Measurements from ENCODE around the gene GMDS. TPM values are rescaled to one million over a fixed set of nuclear protein-coding genes. Genes with fewer than 3 reads are reported as not detected.

The GMDS gene
- total RNA-seq, 8 experiments from 2014 or later = 4.5 to 61.7 (median 6.9) TPM

DNA sequence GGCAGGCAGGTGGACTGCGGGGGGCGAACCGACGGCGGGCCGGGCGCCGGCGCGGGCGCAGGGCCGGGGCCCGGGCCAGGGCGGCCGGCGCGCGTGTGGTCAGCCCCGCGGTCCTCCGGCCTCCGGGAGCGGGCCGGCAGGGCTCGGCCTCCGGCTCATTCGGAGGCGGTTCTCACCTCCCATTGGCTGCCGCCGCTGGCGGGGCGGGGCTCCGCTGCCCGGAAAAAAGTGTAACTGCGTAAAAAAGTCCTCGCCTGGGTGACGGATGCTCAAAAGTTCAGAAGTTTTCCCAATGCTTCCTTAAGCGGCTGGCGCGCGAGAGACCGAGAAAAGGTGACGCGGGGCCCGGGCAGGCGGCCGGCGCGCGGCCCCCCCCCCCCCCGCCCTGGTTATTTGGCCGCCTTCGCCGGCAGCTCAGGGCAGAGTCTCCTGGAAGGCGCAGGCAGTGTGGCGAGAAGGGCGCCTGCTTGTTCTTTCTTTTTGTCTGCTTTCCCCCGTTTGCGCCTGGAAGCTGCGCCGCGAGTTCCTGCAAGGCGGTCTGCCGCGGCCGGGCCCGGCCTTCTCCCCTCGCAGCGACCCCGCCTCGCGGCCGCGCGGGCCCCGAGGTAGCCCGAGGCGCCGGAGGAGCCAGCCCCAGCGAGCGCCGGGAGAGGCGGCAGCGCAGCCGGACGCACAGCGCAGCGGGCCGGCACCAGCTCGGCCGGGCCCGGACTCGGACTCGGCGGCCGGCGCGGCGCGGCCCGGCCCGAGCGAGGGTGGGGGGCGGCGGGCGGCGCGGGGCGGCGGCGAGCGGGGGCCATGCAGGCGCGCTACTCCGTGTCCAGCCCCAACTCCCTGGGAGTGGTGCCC, 635.5 kb downstream of the GMDS start, which contains the start of gene FOXC1:
TSS of gene FOXC1 (plus strand) at position 268 of the 849 bp plus-strand sequence. CDS start at position 799, 531 bp downstream.
- WGBS, 10 experiments = 0% methylated on average over 1 to 6 of the region's 115 CpGs; no CpG with 5 or more reads in 7 of the 10 experiments
- H3K4me3 ChIP-seq = peak within 1 kb of the TSS; percentile 14 to 42 (median 22)
- peak; percentile 54 to 81 (median 70) for ATAC-seq (replicated peaks in 6 of 8)
- peaks cover 2 to 25% of the 10 kb centered on the region in 2 donors for H3K4me1 ChIP-seq (replicated peaks in 1 of 2)
- in situ Hi-C loops (cut with MboI; ENCODE audit: low pct_unique_long_range_greater_than_20kb in 2 of 9, low sequenced_read_pairs in 9 of 9, unreplicated experiment in 9 of 9) = loop anchor here in 5 of 9 experiments (10.0 to 25.0 kb wide), 4 partner anchors 502 to 1027 kb away; no protein-coding TSS in a partner anchor
- no peak within 1 kb of the TSS for H3K27ac ChIP-seq

DNA sequence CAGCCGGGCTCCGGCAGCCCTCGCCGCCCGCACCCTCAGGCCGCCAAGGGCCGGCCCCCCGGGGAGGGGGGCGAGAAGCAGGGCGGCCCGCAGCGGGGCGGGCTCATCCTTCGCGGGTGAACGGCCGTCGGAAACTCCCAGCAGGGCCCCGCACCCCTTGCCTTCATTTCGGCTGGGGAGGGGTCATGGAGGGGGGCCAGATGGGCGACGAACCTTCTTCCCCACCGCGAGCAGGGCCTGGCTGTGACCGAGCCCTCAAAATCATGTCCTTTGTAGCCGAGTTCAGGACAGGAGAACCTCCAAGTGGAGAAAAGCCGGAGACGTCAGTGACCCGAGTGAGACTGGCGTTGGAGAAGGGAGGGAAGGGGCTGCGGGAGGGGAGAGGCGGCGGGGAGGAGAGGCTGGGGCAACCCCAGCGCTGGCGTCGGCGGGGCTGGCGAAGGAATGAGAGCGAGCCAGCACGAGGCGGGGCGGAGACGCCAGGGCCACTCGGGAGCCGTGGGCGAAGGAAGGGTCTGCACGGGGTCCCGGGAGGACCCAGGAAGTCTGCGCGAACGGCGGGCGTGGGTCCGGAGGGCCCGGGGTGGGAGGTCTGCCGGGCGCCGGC, 636.3 kb downstream of the GMDS start:
- peak; percentile 1 to 31 (median 10) for ATAC-seq (replicated peaks in 6 of 8)
- Histone ChIP-seq H3K27ac (no peak overlapping the region), H3K4me1 (replicated peaks in 1 of 2) (peaks cover 3 to 20% of the 10 kb centered on the region in 2 donors), H3K4me3 (peak overlapping the region in 4 of 5 donors; percentile 12 to 42 (median 22))
- no CpG with 5 or more reads among the region's 58 CpGs for WGBS, 10 experiments
- in situ Hi-C loops (cut with MboI; ENCODE audit: low pct_unique_long_range_greater_than_20kb in 2 of 9, low sequenced_read_pairs in 9 of 9, unreplicated experiment in 9 of 9) = loop anchor here in 5 of 9 experiments (10.0 to 25.0 kb wide), 4 partner anchors 503 to 1028 kb away; no protein-coding TSS in a partner anchor

DNA sequence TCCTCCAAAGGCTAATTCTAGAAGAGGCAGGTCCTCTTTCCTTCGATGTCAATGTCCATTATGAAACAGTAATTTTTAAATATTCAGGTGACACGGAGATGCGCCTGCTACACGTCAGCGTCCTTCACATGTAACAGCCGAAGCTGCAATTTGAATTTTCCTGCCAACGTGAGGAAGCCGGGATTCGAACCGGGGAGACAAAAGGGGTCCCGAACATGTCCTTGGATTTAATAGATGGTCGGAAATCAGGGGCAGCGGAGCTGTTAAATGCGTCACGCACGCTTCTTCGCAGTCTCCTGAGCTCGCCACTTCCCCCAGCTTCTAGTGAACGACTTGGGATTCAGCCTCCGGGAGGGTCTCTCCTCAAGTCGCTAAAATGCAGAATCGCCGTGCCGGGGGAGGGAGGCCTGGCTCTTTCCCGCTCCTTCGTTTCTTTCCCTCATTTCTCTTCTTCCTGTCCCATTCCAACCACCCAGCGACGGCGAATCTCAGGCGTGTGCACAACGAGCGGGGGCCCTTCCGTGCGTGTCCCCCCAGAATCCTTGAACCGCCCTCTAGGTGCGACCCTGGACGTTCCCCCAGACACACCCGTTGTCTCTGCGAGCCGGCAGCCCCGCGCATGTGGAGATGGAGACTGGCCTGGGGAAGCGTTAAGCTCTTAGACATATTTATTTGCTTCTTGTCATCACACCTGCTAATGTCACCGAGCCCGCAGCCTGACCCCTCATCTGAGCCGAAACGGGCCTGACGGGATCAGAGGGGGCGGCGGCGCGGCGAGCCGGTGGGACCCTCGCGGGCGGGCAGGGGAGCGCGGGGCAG, 637.0 kb downstream of the GMDS start:
- 0 to 54% (median 15%) methylated on average over 3 to 14 of the region's 59 CpGs; no CpG with 5 or more reads in 4 of the 10 experiments for WGBS, 10 experiments
- in situ Hi-C loops (cut with MboI; ENCODE audit: low pct_unique_long_range_greater_than_20kb in 2 of 9, low sequenced_read_pairs in 9 of 9, unreplicated experiment in 9 of 9) = loop anchor here in 5 of 9 experiments (10.0 to 25.0 kb wide), 4 partner anchors 504 to 1029 kb away; no protein-coding TSS in a partner anchor
- ATAC-seq (replicated peaks in 6 of 8) = no peak
- Histone ChIP-seq H3K27ac (no peak overlapping the region), H3K4me1 (replicated peaks in 1 of 2) (peaks cover 5 to 17% of the 10 kb centered on the region in 2 donors), H3K4me3 (peak overlapping the region in 1 of 5 donors; percentile 42)

DNA sequence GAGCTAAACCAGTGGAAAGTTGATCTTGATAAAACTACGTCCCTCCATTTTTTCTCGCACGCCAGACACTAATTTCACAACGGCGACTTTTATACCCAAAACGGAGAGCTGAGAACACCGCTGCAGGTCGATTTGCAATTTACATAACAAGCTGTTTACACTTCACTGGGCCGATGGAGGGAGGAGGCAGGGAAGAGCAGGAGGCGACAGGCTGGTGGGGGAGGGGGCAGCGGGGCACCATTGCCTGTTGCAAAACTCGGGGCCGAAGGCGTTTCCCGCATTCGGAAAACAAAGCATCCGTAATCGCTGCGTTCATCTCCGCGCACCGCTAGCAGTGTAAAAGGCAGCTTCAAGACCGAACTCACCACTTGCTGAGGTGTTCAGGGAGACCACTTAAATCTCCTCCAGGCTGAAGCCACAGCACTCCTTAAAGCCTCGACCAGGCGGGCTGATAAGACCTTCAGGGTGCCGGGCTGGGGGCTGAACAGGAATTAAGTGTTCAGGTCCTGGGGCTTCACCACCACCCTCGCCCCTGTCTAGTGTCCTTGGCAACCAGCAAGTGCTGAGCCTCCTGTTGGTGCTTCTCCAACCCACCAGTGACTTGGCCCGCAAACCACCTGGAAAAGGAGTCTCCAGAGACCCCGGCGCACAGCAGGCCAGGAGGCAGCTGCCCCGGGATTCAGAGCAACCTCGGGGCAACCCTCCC, 637.7 kb downstream of the GMDS start:
- in situ Hi-C loops (cut with MboI; ENCODE audit: low pct_unique_long_range_greater_than_20kb in 2 of 9, low sequenced_read_pairs in 9 of 9, unreplicated experiment in 9 of 9) = loop anchor here in 5 of 9 experiments (10.0 to 25.0 kb wide), 4 partner anchors 505 to 1030 kb away; no protein-coding TSS in a partner anchor
- no peak overlapping the region for H3K27ac ChIP-seq
- peak overlapping the region in 1 of 5 donors; percentile 7 for H3K4me3 ChIP-seq
- no peak for ATAC-seq (replicated peaks in 6 of 8)
- H3K4me1 ChIP-seq (replicated peaks in 1 of 2) = peaks cover 5 to 17% of the 10 kb centered on the region in 2 donors
- WGBS, 10 experiments = 0 to 40% (median 1%) methylated on average over 1 to 17 of the region's 32 CpGs; no CpG with 5 or more reads in 3 of the 10 experiments

DNA sequence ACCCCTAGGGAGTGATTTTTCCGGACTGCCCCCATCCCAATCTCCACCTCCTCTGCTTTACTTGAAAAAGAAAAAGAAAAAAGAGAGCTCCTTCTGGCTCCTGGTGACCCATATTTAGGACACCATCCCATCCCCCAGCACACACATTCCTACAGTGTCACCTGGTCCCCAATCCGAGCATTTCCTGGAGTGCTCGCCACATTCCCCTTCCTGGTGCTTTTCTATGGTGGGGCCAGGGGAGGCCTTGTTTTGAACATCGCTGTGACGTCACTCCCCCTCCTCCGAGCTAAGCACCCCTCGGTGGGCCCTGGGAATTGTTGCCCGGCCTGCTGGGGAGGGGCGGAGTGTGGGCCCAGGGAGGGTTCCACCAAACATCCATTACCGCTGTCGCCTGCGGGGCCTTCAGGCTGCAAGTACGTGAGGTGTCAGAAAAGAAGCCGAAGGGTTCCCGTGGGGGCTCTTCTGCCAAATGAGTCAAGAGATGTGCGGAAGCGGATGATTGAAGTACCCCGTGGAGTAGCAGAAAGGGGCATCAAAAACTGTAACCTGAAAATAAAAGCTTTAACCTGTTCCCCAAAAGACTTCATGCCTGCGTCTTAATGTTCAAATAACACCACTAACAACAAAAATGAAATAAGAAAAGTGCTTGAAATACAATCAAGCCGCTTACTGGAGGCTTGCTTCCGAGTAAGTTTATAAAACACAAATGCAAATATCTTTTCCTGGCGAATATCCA, 638.5 kb downstream of the GMDS start:
- H3K27ac ChIP-seq = no peak overlapping the region
- H3K4me1 ChIP-seq (replicated peaks in 1 of 2) = peaks cover 5 to 17% of the 10 kb centered on the region in 2 donors
- 0 to 40% (median 14%) methylated on average over 1 to 8 of the region's 22 CpGs; no CpG with 5 or more reads in 2 of the 10 experiments for WGBS, 10 experiments
- in situ Hi-C loops (cut with MboI; ENCODE audit: low pct_unique_long_range_greater_than_20kb in 2 of 9, low sequenced_read_pairs in 9 of 9, unreplicated experiment in 9 of 9) = loop anchor here in 5 of 9 experiments (10.0 to 25.0 kb wide), 4 partner anchors 505 to 1030 kb away; no protein-coding TSS in a partner anchor
- peak overlapping the region in 1 of 5 donors; percentile 7 for H3K4me3 ChIP-seq
- no peak for ATAC-seq (replicated peaks in 6 of 8)

DNA sequence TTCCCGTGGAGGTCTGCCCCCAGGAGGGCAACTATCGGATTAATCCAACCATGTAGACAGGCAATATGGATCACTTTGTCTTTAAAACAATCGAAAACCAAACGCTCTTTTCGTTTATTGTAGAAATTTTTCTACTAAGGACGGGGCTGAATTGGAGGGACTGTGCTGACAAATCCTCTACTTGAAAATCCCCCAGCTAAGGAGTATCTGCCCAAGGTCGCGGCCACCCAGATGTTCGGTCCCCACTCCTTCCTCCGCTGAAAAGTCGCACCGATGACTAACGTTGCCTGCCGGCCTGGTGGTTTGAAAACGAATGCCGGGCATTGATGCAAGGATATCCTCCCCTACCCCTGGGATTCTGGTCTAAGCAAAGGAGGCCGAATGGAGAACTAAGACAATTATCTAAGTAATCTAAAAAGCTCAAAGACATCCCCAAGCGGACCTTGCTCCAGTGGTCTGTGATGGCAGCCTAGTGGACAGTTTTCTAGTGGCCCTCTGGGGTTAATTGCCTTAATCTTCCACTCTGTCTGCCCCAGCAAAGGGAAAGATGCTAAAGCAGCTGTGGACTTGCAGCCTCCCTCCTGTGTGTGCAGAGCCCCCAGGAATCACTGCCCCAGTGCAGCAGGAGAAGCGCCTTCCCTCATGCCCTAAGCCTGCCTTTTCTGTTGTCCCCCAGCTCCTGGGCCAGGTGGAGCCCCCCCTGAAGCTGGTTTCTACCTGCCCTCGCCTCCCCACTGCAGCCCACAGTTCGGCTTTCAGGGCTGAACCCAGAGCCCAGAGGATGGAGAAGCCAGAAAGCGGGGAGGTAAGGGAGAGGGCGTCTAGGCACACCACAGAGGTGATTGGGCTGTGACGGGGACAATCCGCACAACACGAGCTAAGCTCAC, 639.3 kb downstream of the GMDS start:
- ATAC-seq (replicated peaks in 6 of 8) = no peak
- H3K4me3 ChIP-seq = no peak overlapping the region
- WGBS, 10 experiments = 3 to 100% (median 8%) methylated on average over 1 to 18 of the region's 26 CpGs; no CpG with 5 or more reads in 2 of the 10 experiments

DNA sequence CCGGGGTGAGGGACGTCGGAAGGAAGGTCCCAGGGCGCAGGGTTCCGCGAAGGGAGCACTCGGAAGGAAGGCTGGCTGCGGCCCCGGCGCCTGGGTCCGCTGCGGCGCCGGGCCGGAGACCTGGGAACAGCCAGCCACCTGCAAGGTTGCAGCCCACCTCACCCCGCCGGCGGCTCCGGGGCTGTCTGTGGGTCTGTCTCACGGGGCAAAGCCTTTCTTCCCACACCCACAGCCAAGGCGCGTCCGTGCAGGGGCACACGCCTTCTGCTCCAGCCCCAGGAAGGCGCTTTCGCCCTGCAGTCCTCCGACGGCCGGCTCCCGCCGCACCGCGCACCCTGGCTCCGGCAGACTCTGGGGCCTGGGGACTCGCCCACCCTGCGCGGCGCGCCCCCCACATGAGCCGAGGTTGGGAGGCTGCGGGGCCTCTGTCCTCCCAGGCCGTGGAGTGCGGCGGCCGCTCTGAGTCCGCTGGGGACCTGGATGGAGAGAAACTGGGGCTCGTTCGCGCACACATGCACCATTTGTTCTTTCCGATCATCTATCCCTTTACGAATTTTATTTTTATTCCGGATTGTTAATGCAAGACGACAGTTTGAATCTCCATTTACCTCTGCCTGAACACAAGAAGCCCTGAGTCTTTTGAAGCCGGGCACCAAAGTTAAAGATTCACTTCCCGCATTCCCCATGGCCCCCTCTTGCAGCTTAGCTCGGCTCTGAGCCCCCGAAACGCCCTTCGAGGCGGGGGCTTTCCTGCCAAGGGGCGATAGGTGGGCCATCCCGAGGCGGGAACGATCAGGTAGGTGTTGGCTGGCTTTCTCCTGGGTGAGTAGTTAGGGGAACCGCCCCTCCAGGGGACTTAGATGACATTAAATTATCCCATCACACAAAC, 640.2 kb downstream of the GMDS start:
- H3K4me1 ChIP-seq (replicated peaks in 1 of 2) = peaks cover 5 to 17% of the 10 kb centered on the region in 2 donors
- no peak for ATAC-seq (replicated peaks in 6 of 8)
- in situ Hi-C loops (cut with MboI; ENCODE audit: low pct_unique_long_range_greater_than_20kb in 2 of 9, low sequenced_read_pairs in 9 of 9, unreplicated experiment in 9 of 9) = loop anchor here in 5 of 9 experiments (10.0 to 25.0 kb wide), 4 partner anchors 507 to 1032 kb away; no protein-coding TSS in a partner anchor
- H3K4me3 ChIP-seq = peak overlapping the region in 1 of 5 donors; percentile 27
- 2 to 21% (median 8%) methylated on average over 3 to 23 of the region's 65 CpGs; no CpG with 5 or more reads in 3 of the 10 experiments for WGBS, 10 experiments
- H3K27ac ChIP-seq = no peak overlapping the region

More for the DNA sequence above, 639.3 kb downstream of the GMDS start:
- peaks cover 5 to 17% of the 10 kb centered on the region in 2 donors for H3K4me1 ChIP-seq (replicated peaks in 1 of 2)
- in situ Hi-C loops (cut with MboI; ENCODE audit: low pct_unique_long_range_greater_than_20kb in 2 of 9, low sequenced_read_pairs in 9 of 9, unreplicated experiment in 9 of 9) = loop anchor here in 5 of 9 experiments (10.0 to 25.0 kb wide), 4 partner anchors 506 to 1031 kb away; no protein-coding TSS in a partner anchor
- no peak overlapping the region for H3K27ac ChIP-seq

DNA sequence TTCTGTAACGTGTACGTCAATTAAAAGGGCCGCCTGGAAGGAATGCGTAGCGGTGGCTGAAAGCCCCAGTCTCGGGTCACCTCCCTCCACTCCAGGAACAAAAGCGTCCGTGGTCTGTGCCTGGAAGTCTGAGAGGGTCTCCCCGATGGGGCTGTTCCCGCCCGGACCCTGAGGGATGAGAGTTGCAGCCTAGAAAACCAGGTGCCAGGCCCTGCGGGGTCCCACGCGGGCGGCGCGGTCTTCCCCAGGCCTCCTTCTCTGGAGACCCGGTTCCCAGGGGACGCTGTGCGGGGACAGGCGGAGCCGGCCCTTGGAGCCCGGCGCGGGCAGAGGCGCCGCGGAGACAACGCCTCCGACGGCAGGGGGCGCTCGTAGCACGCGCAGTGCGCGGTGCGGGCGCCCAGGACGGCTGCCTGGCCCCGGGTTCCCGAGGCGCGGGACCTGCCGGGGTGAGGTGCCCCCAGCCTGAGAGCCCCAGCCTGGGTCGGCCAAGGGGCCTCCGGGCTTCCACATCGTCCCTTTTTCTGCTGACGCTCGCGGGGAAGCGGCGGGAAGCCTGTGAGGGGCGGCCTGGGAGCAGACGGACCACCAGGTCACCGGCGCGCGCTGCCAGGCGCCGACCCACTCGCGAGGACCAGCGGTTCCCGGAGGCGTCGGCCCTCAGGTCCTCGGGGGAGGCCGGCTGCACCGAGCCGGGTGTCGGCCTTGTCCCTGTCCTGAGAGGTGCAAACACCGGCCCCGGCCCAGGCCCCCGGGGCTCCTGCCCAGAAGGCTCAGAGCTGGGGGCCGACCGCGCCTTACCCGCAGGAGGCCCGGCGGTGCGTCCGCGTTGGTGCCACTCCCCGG, 641.0 kb downstream of the GMDS start:
- Histone ChIP-seq H3K4me3 (peak overlapping the region; percentile 15 to 29 (median 27)), H3K4me1 (replicated peaks in 1 of 2) (peaks cover 5 to 17% of the 10 kb centered on the region in 2 donors), H3K27ac (no peak overlapping the region)
- peak; percentile 79 to 98 (median 96) for ATAC-seq (replicated peaks in 6 of 8)
- WGBS, 10 experiments = 0 to 12% (median 6%) methylated on average over 2 to 10 of the region's 85 CpGs; no CpG with 5 or more reads in 4 of the 10 experiments
- in situ Hi-C loops (cut with MboI; ENCODE audit: low pct_unique_long_range_greater_than_20kb in 2 of 9, low sequenced_read_pairs in 9 of 9, unreplicated experiment in 9 of 9) = loop anchor here in 5 of 9 experiments (10.0 to 25.0 kb wide), 4 partner anchors 508 to 1033 kb away; no protein-coding TSS in a partner anchor

DNA sequence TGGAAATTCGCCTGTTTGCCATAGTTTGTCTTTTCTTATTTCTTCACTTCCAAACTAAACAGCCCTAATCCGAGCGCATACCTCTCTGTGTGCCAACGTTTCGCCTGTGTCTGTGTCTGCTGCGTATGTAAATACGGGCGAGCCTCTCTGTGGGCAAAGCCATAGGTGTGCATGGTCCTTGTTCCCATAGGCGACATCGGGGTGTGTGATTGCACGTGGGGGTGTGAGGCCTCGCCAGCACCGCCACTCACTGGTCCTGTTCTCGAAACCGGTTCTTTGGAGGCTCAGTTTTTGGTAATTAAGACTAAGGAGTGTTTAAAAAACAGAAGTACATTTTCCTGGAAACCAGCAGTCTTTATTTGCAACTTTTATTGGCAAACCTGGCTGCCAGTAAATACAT, 641.7 kb downstream of the GMDS start:
- Histone ChIP-seq H3K4me3 (no peak overlapping the region), H3K27ac (no peak overlapping the region), H3K4me1 (replicated peaks in 1 of 2) (peaks cover 5 to 17% of the 10 kb centered on the region in 2 donors)
- in situ Hi-C loops (cut with MboI; ENCODE audit: low pct_unique_long_range_greater_than_20kb in 2 of 9, low sequenced_read_pairs in 9 of 9, unreplicated experiment in 9 of 9) = loop anchor here in 5 of 9 experiments (10.0 to 25.0 kb wide), 4 partner anchors 509 to 1034 kb away; no protein-coding TSS in a partner anchor
- WGBS, 10 experiments = 25 to 84% (median 68%) methylated on average over 2 to 14 of the region's 15 CpGs; no CpG with 5 or more reads in 2 of the 10 experiments
- no peak for ATAC-seq (replicated peaks in 6 of 8)

All from motor neuron (in vitro differentiated cells).